Kasumi-1 (cell line): ENCODE results near the gene MGAT3.

Experiments used
- DNase-seq, 2 experiments: peaks; one replicate each; lab custom pipeline; 2025; lab: John Stamatoyannopoulos, UW

The MGAT3 gene

DNA sequence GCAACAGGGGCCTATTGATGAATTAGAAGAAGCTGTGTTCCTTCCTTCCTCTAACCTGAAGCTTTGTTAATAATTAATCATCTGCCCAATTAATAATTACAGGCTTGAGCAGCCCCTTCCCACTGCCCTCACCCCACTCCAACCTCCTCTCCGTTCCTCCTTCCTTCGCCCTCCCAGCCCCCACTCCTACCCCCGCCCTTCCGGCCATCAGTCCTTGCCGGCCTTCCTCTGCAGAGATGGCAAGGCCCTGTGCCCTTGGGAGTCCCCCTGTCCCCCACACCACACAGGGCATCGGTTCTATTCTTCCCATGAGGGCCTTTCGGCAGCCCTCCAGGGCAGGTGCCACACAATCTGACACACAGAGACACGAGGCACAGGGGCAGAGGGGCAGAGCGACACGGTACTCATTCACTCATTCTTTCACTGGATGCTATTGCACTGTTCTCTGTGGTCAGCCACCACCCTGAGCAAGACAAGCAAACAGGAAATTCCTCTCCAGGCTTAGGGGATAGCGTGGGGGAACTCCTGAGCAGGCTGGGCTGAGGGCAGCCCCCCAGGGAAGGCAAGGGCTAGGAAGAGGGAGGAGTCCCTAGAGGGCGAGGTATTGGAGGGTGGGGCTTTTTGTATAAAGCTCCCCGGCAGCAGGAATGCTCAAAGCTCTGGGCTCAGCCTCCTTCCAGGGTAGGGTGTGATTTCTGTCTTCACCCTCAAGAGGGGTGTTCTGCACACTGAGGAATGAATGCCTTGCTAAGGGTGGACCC lies 14.7 kb downstream of the MGAT3 start:
- peak in 1 of 2 experiments; percentile 4 for DNase-seq

DNA sequence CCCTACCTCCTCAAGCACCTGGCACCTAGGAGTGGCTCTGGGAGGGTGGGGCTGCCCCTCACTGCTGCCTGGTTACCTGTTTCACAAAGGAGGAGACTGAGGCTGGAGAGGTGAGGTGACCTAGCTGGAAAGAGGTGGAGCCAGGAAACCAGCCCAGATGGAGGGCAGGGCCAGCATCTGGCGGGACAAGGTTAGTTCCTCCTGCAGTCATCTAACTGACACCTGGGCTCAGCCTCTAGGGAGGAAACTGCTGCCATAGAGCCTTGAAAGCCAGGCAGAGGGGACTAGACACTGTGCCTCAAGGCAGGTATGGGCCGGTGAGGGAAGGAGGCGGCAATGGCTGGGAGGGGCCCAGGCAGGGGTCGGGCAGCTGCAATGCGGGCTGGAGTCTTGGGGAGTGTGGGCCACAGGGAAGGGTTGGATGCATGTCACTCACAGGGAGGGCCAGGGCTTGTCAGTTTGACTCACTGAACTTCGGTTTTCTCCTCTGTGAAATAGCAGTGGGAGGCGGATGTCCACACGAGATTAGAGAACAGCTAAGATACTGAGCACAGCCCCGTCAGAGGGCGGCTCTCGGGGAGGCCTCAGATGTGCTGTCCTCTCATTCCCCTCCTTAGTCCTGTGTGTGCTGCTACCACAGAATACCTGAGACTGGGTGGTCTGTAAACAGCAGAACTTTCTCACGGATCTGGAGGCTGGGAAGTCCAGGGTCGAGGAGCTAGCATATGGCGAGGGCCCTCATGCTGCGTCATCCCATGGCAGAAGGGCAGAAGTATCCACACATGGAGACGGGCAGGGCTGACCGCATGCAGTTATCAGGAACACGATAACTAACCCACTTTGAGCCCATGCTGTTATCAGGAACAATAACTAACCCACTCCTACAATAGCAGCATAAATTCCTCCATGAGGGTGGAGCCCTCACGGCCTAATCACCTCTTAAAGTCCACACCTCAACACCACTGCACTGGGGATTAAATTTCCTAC lies 16.1 kb downstream of the MGAT3 start:
- DNase-seq: no peak

DNA sequence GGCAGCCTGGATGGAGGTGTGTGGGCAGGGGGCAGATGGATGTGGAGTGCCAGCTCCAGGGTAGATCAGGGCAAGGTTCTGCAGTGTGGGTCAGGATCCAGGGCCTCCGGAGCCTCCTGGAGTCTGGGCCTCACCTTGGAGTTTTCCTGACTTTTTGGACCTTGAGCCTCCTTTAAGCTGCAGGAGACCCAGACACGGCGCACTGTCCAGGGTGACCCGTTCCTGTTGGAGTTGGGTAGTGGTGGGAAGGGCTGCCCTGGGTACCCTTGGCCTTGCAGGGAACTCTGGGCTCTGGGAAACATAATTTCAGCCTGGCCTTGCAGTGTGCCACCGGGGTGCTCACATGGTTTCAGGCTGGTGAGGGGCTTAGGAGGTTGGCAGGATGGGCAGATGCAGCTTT lies 17.0 kb downstream of the MGAT3 start:
- no peak for DNase-seq

DNA sequence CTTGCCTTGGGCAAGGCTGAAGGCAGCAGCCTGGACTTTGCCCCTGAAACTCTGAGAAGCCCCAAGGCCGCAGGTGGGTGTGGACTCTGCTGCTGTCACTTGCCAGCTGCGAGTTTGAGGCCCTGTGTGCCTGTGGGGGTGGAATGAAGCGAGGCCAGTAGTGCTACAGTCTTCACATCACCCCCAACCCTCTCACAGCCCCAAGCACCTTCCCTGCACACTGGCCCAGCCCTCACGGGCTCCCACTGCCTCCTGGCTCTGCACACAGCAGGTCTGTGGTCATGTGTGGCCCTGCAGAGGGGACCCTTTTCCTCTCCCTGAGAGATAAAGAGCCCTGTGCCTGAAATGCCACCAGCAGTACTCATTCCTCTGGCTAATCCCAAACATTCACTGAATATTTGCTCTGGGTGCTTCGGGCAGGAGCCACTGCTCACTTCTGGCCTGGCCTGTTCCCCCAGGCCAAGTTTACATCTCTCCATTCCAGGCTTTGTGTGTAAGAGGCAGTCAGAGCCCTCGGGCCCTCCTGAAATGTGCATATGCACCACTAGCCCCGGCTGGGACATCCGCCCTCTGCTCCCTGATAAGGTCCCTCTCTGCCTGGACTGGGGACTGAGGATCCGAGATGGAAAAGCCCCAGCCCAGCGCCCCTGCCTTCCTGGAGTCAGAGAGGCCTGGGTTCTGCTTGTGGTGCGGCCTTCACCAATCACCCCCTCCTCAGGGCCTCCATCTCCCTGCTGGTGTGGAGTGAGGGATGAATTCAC lies 17.7 kb downstream of the MGAT3 start:
- DNase-seq: no peak

DNA sequence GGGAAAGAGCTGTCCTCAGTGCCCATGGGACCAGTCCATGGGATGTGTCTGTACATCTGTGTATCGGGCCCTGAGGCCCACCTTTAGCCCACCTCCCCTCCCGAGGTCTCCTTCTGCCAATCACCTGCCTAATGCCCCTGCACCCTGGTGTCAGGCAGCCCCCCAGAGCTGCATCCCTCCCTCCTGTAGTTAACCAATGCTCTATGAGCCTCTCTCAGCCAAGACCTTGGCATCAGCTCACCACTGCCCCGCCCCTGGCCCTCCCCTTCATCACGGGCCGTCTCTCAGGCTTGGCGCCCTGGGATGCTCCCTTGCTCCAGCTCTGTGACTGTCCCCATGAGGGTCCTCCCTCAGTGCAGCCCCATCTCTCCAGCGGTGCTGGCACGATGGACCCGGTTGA lies 18.5 kb downstream of the MGAT3 start:
- no peak for DNase-seq

DNA sequence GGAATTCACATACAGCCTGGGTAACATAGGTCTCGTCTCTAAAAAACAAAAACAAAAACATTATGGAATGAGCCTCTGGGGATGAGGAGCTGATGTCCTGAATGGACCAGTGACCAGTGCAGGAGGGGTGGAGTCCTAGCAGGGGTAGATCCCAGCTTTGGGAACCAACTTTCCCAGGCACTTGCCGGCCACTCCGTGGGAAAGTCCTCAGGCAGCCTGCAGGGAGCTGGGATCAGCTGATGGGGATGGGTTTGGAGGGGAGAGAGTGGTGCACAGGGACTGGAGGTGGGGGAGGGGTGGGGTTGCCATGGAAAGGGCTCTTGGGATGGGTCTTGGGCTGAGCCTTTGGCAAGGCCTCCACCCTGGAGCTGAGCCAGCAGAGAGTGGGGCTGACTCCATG lies 19.1 kb downstream of the MGAT3 start:
- no peak for DNase-seq

DNA sequence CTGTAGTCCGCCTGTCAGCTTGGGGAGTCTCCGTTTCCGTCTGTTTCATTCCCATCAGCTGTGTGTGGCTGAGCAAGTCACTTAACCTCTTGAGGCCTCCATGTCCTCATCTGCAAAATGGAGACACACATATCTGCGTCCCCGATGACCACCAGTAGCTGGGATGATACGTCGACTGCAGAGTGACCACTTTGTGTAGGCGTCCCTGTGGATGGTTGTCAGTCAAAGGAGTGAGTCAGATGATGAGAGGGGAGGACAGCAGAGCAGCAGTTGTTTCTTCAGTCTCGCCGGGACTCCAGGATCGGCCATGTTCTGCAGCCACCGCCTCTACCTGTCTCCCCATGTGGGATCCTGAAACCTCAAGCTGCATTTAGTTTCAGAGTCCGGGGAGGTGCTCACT lies 19.9 kb downstream of the MGAT3 start:
- no peak for DNase-seq

DNA sequence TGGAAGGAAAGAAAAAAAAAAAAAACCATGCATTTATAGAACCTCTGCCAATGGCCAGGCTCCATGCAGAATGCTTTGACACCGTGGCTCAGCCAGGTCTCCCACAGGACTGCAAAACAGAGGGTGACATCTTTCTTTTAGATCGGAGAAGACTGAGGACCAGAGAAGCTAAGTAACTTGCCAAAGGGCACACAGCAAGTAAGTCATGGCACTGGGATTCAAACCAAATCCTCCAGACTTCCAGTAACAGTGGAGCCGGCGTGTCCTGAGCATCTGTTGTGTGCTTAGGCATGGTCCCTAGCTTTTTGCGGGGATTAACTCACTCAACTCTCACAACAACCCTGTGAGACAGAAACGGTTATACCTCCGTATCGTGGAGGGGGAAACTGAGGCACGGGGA lies 20.7 kb downstream of the MGAT3 start:
- DNase-seq: no peak

DNA sequence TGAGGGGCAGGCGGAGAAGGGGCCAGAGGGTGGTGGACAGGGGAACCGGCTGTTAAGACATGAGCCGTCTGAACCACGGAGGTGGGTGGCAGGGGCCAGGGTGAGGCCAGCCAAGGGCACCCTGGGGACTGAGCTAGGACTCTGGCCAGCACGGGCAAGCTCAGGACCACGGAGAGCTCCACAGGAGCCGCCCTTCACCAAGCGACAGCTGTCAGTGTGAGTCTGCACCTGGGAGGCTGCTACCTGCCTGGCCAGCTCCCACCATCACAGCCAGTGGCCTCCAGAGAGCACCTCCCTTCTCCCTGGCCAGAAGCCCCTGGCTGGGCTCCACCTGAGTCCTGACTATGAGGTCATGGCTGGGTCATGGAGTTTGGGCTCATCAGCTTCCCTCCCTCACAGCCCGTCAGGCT lies 21.6 kb downstream of the MGAT3 start:
- no peak for DNase-seq

DNA sequence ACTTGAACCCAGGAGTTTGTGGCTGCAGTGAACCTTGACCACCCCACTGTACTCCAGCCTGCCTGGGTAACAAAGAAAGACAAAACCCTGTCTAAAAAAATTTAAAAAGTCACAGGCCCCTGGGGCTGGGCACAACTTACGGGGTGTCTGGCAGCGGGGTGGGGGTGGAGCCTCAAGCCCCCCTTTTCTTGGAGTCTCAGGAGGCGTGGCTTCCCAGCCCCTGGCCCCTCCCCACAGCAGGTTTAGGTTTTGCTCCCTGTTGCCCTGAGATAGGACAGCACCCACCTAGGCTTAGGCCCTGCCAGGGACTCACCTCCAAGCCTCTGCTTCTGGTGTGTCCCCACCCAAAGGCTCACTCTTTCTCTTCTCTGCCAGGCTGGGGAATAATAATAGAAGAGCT lies 22.4 kb downstream of the MGAT3 start:
- DNase-seq: no peak

DNA sequence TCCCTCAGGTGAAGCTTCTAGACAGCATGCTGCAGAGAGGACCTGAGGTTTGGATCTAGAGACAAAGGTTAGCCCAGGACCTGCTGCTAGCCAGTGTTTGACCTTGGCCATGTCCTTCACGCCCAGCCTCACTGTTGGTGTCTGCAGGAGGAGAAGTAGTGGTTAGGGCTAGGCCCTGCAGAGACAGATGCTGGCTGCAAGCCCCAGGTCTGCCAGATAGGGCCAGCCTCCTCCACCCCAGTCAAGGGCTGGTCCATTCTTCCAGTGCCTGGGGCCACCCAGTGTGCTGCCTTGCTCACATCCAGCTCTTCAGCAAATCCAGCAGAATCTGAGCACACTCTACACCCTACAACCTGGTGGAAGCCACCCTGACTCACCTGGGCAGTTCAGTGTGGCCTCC lies 23.7 kb downstream of the MGAT3 start:
- no peak for DNase-seq

DNA sequence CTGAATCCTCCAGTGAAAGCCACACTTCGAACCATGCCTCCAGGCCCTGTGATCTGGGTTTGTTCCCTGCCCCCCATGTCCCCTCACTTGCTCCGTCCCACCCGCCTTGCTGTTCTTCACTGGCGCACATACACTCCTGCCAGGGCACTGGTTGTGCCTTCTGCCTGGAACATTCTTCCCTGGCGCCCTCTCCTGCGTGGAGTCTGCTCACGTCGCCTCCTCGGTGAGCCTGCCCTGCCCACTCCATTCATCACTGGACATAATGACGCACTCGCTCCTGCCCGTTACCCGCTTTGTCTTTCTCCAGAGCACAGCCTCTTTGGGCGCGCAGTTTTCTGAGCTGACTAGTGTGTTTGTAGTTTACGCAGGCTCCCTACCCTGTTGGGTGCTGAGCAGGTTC lies 24.2 kb downstream of the MGAT3 start:
- no peak for DNase-seq

DNA sequence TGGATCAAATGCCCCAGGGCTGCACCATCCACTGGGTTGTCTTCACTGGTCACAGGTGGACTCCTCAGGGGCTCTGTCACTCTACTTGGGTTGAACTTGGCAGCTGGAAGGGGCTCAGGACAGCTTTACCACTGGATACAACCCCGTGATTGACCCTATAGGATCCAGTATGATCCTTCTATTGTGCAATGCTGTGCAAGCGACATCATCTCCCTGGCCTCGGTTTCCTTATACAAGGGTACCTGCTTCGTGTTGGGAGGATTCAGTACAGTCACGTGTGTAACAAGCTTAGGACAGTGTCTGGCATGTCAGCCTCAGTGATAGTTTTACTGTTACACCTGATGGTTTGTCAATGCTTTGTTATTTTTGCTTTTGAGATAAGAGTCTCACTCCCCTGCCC lies 24.8 kb downstream of the MGAT3 start:
- no peak for DNase-seq

DNA sequence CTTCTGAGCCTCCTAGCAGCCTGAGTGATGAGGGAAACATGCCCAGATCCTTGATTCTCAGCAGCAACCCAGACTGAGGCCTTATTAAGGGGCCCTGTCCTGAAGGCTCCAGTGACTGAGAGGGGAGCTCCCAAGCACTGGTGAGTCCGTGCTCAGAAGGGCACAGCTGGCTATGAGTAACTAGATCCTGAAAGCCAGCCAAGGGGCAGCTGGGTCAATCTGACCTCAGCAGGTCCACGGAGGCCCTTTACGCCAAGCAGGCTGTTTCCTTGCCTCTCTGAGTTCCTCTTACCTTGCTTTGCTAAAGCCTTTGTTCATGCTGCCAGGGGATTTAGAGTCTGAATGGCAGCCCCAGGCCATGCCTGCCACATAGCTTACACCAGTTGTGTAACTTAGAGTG lies 26.0 kb downstream of the MGAT3 start:
- no peak for DNase-seq

DNA sequence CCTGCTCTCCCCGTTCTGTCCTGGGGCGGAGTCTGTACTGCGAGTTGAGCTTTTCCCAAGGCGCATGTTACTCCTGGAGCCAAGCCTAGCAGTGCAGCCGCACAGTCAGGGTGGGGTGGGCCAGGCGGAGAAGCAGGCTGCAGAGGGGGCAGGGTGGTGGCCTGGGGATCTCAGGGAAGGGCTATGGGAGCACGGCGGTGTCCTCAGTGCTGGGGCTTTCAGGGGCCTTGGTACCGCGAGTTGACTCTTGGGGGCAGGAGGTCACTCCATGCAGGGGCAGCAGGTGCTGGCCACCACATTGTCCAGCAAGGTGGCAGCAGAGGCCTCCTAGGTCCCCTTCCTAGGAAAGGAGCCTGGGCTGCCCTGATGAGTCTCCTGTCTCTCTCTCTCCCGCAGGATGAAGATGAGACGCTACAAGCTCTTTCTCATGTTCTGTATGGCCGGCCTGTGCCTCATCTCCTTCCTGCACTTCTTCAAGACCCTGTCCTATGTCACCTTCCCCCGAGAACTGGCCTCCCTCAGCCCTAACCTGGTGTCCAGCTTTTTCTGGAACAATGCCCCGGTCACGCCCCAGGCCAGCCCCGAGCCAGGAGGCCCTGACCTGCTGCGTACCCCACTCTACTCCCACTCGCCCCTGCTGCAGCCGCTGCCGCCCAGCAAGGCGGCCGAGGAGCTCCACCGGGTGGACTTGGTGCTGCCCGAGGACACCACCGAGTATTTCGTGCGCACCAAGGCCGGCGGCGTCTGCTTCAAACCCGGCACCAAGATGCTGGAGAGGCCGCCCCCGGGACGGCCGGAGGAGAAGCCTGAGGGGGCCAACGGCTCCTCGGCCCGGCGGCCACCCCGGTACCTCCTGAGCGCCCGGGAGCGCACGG lies 30.4 kb downstream of the MGAT3 start:
- DNase-seq: no peak

DNA sequence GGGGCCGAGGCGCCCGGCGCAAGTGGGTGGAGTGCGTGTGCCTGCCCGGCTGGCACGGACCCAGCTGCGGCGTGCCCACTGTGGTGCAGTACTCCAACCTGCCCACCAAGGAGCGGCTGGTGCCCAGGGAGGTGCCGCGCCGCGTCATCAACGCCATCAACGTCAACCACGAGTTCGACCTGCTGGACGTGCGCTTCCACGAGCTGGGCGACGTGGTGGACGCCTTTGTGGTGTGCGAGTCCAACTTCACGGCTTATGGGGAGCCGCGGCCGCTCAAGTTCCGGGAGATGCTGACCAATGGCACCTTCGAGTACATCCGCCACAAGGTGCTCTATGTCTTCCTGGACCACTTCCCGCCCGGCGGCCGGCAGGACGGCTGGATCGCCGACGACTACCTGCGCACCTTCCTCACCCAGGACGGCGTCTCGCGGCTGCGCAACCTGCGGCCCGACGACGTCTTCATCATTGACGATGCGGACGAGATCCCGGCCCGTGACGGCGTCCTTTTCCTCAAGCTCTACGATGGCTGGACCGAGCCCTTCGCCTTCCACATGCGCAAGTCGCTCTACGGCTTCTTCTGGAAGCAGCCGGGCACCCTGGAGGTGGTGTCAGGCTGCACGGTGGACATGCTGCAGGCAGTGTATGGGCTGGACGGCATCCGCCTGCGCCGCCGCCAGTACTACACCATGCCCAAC lies 31.2 kb downstream of the MGAT3 start:
- no peak for DNase-seq

DNA sequence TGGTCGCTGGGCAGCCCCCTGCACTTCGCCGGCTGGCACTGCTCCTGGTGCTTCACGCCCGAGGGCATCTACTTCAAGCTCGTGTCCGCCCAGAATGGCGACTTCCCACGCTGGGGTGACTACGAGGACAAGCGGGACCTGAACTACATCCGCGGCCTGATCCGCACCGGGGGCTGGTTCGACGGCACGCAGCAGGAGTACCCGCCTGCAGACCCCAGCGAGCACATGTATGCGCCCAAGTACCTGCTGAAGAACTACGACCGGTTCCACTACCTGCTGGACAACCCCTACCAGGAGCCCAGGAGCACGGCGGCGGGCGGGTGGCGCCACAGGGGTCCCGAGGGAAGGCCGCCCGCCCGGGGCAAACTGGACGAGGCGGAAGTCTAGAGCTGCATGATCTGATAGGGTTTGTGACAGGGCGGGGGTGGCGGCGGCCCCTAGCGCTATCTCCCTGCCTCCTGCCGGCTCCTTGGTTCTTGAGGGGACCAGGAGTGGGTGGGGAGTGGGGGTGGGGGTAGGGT lies 31.8 kb downstream of the MGAT3 start:
- no peak for DNase-seq

DNA sequence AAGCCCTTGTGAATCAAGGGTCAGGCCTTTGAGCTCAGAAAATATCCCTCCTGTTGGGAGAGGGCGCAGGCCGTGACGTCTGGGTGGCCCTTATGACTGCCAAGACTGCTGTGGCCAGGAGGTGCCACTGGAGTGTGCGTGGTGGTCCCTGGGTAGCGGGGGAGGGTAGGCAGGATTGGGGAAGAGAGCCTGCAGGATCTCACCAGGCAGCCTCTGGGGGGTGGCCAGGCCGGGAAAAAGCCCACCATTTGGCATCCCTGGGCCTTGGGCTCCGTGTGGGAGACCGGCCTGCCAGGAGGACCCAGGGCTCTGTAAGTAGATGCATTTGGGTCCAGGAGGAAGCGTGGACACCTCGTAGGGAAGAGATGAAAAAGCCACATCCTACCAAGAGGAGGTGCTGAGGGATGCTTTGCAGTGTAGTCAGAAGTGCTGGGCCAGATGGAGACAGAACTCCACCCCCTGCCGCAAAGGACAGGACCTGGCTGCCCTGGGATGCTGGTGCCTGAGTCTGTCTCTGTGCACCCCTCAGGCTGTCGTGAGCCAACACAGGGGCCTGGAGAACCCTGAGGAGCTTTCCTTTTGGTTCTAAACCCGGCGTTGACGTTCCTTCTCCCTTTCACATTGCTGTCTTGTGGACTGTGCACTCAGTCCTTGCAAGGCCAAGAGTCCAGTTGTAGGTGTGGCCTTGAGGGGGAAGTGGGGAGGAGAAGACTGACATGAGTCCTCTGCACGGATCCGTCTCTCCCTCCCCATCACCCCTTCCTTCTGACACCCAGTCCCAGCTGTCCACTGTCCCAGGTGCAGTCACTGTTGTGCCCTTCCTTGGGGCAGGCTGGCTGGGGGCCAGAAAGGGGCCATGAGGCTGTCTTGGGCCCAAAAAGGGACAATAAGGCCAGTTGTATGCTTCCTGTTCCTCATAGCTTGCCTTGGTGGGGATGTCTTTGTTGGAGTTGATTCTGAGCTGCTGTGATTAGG lies 32.6 kb downstream of the MGAT3 start:
- DNase-seq: no peak

DNA sequence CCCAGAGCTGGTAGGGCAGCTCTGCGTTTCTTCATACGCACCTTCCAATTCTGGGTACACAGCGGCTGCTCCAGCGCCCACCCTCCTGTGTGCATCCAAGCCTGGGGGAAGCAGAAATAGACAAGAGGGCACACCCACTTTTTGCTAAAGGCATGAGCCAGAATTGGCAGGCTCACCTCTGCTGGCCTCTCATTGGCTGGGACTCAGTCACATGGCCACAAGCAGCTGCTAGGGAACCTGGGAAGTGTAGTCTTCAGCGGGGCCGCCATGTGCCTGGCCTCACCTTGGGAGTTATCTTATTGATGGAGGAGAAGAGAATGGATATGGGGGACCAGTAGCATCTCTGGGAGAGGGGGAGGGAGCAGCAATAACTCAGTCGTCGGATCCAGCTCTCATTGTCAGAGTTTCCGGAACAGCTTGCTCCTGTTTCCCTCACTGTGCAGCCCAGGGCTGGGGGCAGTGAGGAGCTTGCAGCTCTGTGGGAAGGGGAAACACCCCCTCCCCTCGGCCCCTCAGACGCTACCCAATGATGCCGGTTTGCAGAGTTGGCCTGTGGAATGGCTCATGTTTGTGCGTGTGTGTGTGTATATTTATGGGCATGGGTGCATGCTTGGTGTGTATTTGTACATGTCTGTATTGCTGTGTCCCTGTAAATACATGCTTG lies 33.5 kb downstream of the MGAT3 start:
- peak; percentile 82 to 86 for DNase-seq
